WTC11 (cell line): ENCODE data around the gene GRIK2. TPM values are rescaled to one million over a fixed set of nuclear protein-coding genes. Genes with fewer than 3 reads are reported as not detected.

Experiments
- ATAC-seq: fragments of 200-7000 bp; cut with Tn5 transposase; 2 replicates; pipeline ENCODE4 v1.10.0; 2021; ENCODE audit warnings: mild to moderate bottlenecking, moderate library complexity
- CTCF ChIA-PET: fragments of 300-600 bp; sonication (Branson Sonifier 250); formaldehyde crosslinking; loops from one replicate; lab custom pipeline; 2021; ENCODE audit warnings: antibody characterized with exemption; lab: Charles Lee
- POLR2A ChIA-PET: fragments of 350-600 bp; sonication (Branson Sonifier 250); formaldehyde crosslinking; loops from one replicate; lab custom pipeline; 2021; ENCODE audit warnings: antibody characterized with exemption; lab: Charles Lee
- DNase-seq: peaks from one replicate; pipeline ENCODE4 v3.0.0; 2021; ENCODE audit warnings: low spot score
- H3K27ac Mint-ChIP-seq: 2 replicates; pipeline ENCODE4 v1.8.0; 2021; ENCODE audit warnings: mixed read lengths
- H3K27me3 Mint-ChIP-seq: 2 replicates; pipeline ENCODE4 v1.8.0; 2021; ENCODE audit warnings: low read depth, mild to moderate bottlenecking, moderate library complexity, mixed read lengths
- H3K36me3 Mint-ChIP-seq: 2 replicates; pipeline ENCODE4 v1.8.0; 2021; ENCODE audit warnings: mixed read lengths
- H3K4me1 Mint-ChIP-seq: 2 replicates; pipeline ENCODE4 v1.8.0; 2022; ENCODE audit warnings: mixed read lengths
- H3K4me3 Mint-ChIP-seq: 2 replicates; pipeline ENCODE4 v1.8.0; 2021; ENCODE audit warnings: mild to moderate bottlenecking, moderate library complexity, mixed read lengths
- H3K9me3 Mint-ChIP-seq: 2 replicates; pipeline ENCODE4 v1.8.0; 2021; ENCODE audit warnings: mixed read lengths
- CBFB ChIP-seq: sonication (generic); formaldehyde crosslinking; IDR thresholded peaks from 2 replicates; pipeline ENCODE4 v1.8.1; 2022; ENCODE audit warnings: mild to moderate bottlenecking, low read depth, missing genetic modification reagents
- E2F1 ChIP-seq: sonication (generic); formaldehyde crosslinking; IDR thresholded peaks from 2 replicates; pipeline ENCODE4 v1.8.0; 2022; ENCODE audit warnings: mild to moderate bottlenecking, missing genetic modification reagents
- EMX1 ChIP-seq: fragments of 250-450 bp; sonication (Bioruptor Pico); IDR thresholded peaks from 2 replicates; pipeline ENCODE4 v1.8.0; 2021; ENCODE audit warnings: mild to moderate bottlenecking
- GABPB1 ChIP-seq: sonication (generic); formaldehyde crosslinking; IDR thresholded peaks from 2 replicates; pipeline ENCODE4 v1.8.1; 2023; ENCODE audit warnings: mild to moderate bottlenecking, missing genetic modification reagents
- MAX ChIP-seq: sonication (generic); formaldehyde crosslinking; IDR thresholded peaks from 2 replicates; pipeline ENCODE4 v1.8.0; 2022; ENCODE audit warnings: mild to moderate bottlenecking, missing genetic modification reagents
- NFE2L1 ChIP-seq: sonication (generic); formaldehyde crosslinking; IDR thresholded peaks from 2 replicates; pipeline ENCODE4 v1.8.1; 2023; ENCODE audit warnings: missing genetic modification reagents
- NR1H2 ChIP-seq: sonication (generic); formaldehyde crosslinking; IDR thresholded peaks from 2 replicates; pipeline ENCODE4 v1.9.0; 2021; ENCODE audit warnings: mild to moderate bottlenecking, moderate library complexity, missing genetic modification reagents
- OVOL2 ChIP-seq: fragments of 250-450 bp; sonication (Bioruptor Pico); IDR thresholded peaks from 2 replicates; pipeline ENCODE4 v1.9.0; 2021; ENCODE audit warnings: mild to moderate bottlenecking, borderline replicate concordance
- RELA ChIP-seq: sonication (generic); formaldehyde crosslinking; IDR thresholded peaks from 2 replicates; pipeline ENCODE4 v1.8.1; 2022; ENCODE audit warnings: missing genetic modification reagents, mild to moderate bottlenecking, borderline replicate concordance
- ZNF121 ChIP-seq: sonication (generic); formaldehyde crosslinking; IDR thresholded peaks from 2 replicates; pipeline ENCODE4 v1.8.0; 2023; ENCODE audit warnings: missing genetic modification reagents
- ZNF138 ChIP-seq: sonication (generic); formaldehyde crosslinking; conservative IDR thresholded peaks from 2 replicates; pipeline ENCODE4 v1.8.1; 2022; ENCODE audit warnings: mild to moderate bottlenecking, moderate library complexity, missing genetic modification reagents
- ZNF219 ChIP-seq: sonication (generic); formaldehyde crosslinking; IDR thresholded peaks from 2 replicates; pipeline ENCODE4 v1.8.0; 2023; ENCODE audit warnings: missing genetic modification reagents, mild to moderate bottlenecking, borderline replicate concordance
- ZNF263 ChIP-seq: sonication (generic); formaldehyde crosslinking; IDR thresholded peaks from 2 replicates; pipeline ENCODE4 v1.8.1; 2022; ENCODE audit warnings: low read depth, mild to moderate bottlenecking, moderate library complexity, missing genetic modification reagents
- ZNF396 ChIP-seq: fragments of 250-450 bp; sonication (Bioruptor Pico); IDR thresholded peaks from 2 replicates; pipeline ENCODE4 v1.8.0; 2021; ENCODE audit warnings: mild to moderate bottlenecking, moderate library complexity, borderline replicate concordance
- ZNF423 ChIP-seq: fragments of 250-450 bp; sonication (Bioruptor Pico); IDR thresholded peaks from 2 replicates; pipeline ENCODE4 v2.1.2; 2022; ENCODE audit warnings: mild to moderate bottlenecking, moderate library complexity
- total RNA-seq: library from RNA; stranded (reverse); gene quantifications from 3 replicates; pipeline ENCODE4 v1.2.3, GENCODE V29; 2021
- TF ChIP-seq, protein P1 (sequence below): sonication (generic); formaldehyde crosslinking; IDR thresholded peaks from 2 replicates; pipeline ENCODE4 v1.8.0; 2023; ENCODE audit warnings: missing genetic modification reagents, mild to moderate bottlenecking, borderline replicate concordance
- TF ChIP-seq, protein P2 (sequence below): sonication (generic); formaldehyde crosslinking; IDR thresholded peaks from 2 replicates; pipeline ENCODE4 v1.8.1; 2023; ENCODE audit warnings: mild to moderate bottlenecking, missing genetic modification reagents, moderate library complexity
- TF ChIP-seq, protein P3 (sequence below): sonication (generic); formaldehyde crosslinking; IDR thresholded peaks from 2 replicates; pipeline ENCODE4 v1.8.0; 2022; ENCODE audit warnings: missing genetic modification reagents

Gene GRIK2
- total RNA-seq, 1 experiment from 2014 or later: 2.7 TPM

- ChIA-PET POLR2A (no interaction called here), CTCF (no interaction called here)
- H3K9me3 Mint-ChIP-seq: peaks cover 8% of the 10 kb centered on the region
- H3K4me1 Mint-ChIP-seq: peaks cover 20% of the 10 kb centered on the region
- H3K4me3 Mint-ChIP-seq: no peak overlapping the region
- no peak overlapping the region for H3K27ac Mint-ChIP-seq
- TF ChIP-seq ZNF138: no peak
- TF ChIP-seq ZNF121 (CRISPR knock-in tag): no peak
- no peak for TF ChIP-seq RELA (CRISPR knock-in tag)
- no peak for TF ChIP-seq ZNF263
- TF ChIP-seq, protein P1, sequence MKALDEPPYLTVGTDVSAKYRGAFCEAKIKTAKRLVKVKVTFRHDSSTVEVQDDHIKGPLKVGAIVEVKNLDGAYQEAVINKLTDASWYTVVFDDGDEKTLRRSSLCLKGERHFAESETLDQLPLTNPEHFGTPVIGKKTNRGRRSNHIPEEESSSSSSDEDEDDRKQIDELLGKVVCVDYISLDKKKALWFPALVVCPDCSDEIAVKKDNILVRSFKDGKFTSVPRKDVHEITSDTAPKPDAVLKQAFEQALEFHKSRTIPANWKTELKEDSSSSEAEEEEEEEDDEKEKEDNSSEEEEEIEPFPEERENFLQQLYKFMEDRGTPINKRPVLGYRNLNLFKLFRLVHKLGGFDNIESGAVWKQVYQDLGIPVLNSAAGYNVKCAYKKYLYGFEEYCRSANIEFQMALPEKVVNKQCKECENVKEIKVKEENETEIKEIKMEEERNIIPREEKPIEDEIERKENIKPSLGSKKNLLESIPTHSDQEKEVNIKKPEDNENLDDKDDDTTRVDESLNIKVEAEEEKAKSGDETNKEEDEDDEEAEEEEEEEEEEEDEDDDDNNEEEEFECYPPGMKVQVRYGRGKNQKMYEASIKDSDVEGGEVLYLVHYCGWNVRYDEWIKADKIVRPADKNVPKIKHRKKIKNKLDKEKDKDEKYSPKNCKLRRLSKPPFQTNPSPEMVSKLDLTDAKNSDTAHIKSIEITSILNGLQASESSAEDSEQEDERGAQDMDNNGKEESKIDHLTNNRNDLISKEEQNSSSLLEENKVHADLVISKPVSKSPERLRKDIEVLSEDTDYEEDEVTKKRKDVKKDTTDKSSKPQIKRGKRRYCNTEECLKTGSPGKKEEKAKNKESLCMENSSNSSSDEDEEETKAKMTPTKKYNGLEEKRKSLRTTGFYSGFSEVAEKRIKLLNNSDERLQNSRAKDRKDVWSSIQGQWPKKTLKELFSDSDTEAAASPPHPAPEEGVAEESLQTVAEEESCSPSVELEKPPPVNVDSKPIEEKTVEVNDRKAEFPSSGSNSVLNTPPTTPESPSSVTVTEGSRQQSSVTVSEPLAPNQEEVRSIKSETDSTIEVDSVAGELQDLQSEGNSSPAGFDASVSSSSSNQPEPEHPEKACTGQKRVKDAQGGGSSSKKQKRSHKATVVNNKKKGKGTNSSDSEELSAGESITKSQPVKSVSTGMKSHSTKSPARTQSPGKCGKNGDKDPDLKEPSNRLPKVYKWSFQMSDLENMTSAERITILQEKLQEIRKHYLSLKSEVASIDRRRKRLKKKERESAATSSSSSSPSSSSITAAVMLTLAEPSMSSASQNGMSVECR (CRISPR knock-in tag): no peak
- no peak for TF ChIP-seq MAX
- TF ChIP-seq ZNF396 (CRISPR knock-in tag): no peak
- no peak for TF ChIP-seq E2F1 (CRISPR knock-in tag)
- TF ChIP-seq ZNF219 (CRISPR knock-in tag): no peak
- no peak for TF ChIP-seq ZNF423 (CRISPR knock-in tag)
- no peak for TF ChIP-seq EMX1 (CRISPR knock-in tag)
- no peak for TF ChIP-seq NFE2L1
- TF ChIP-seq OVOL2: no peak
- no peaks in the 10 kb centered on the region for H3K27me3 Mint-ChIP-seq
- DNase-seq (no peak), ATAC-seq (no peak)
- H3K36me3 Mint-ChIP-seq: peaks cover 3% of the 10 kb centered on the region; the same call in 1 of the 2 replicates
Measured at GRCh38 chr6:101722991-101723579, 329.6 kb downstream of the GRIK2 start.

- no peak for ATAC-seq
- Mint-ChIP-seq H3K27me3 (no peaks in the 10 kb centered on the region), H3K9me3 (peaks cover 8% of the 10 kb centered on the region), H3K36me3 (peaks cover 3% of the 10 kb centered on the region; the same call in 1 of the 2 replicates), H3K4me1 (peaks cover 28% of the 10 kb centered on the region), H3K27ac (no peak overlapping the region), H3K4me3 (no peak overlapping the region)
- POLR2A ChIA-PET: no interaction called here
- TF ChIP-seq, protein P2, sequence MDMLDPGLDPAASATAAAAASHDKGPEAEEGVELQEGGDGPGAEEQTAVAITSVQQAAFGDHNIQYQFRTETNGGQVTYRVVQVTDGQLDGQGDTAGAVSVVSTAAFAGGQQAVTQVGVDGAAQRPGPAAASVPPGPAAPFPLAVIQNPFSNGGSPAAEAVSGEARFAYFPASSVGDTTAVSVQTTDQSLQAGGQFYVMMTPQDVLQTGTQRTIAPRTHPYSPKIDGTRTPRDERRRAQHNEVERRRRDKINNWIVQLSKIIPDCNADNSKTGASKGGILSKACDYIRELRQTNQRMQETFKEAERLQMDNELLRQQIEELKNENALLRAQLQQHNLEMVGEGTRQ: no peak
- TF ChIP-seq CBFB: no peak
- TF ChIP-seq NR1H2 (CRISPR knock-in tag): no peak
- TF ChIP-seq, protein P3, sequence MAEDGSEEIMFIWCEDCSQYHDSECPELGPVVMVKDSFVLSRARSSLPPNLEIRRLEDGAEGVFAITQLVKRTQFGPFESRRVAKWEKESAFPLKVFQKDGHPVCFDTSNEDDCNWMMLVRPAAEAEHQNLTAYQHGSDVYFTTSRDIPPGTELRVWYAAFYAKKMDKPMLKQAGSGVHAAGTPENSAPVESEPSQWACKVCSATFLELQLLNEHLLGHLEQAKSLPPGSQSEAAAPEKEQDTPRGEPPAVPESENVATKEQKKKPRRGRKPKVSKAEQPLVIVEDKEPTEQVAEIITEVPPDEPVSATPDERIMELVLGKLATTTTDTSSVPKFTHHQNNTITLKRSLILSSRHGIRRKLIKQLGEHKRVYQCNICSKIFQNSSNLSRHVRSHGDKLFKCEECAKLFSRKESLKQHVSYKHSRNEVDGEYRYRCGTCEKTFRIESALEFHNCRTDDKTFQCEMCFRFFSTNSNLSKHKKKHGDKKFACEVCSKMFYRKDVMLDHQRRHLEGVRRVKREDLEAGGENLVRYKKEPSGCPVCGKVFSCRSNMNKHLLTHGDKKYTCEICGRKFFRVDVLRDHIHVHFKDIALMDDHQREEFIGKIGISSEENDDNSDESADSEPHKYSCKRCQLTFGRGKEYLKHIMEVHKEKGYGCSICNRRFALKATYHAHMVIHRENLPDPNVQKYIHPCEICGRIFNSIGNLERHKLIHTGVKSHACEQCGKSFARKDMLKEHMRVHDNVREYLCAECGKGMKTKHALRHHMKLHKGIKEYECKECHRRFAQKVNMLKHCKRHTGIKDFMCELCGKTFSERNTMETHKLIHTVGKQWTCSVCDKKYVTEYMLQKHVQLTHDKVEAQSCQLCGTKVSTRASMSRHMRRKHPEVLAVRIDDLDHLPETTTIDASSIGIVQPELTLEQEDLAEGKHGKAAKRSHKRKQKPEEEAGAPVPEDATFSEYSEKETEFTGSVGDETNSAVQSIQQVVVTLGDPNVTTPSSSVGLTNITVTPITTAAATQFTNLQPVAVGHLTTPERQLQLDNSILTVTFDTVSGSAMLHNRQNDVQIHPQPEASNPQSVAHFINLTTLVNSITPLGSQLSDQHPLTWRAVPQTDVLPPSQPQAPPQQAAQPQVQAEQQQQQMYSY (CRISPR knock-in tag): no peak
- TF ChIP-seq GABPB1 (CRISPR knock-in tag): no peak
- CTCF ChIA-PET: no interaction called here
- no peak for DNase-seq
Measured at GRCh38 chr6:101728388-101728787, 334.9 kb downstream of the GRIK2 start.
